UCSD-AML1 (cell line): ENCODE data around the gene SMIM22.
"Not testable (repeated sequence)": the region's sequence is repeated elsewhere in the genome, so short reads cannot be mapped to it uniquely, and the experiment has no call there.

Experiments
- DNase-seq: peaks from one replicate; lab custom pipeline; 2025; ENCODE audit not compliant: unreplicated experiment; lab: John Stamatoyannopoulos, UW

SMIM22 gene

GRCh38 chr16:4768549-4769305 lies 26.4 kb upstream of the SMIM22 start:
- peak; percentile 95 for DNase-seq

- no peak for DNase-seq
These were observed 25.9 kb upstream of the SMIM22 start for GRCh38 chr16:4769306-4769638.

DNA sequence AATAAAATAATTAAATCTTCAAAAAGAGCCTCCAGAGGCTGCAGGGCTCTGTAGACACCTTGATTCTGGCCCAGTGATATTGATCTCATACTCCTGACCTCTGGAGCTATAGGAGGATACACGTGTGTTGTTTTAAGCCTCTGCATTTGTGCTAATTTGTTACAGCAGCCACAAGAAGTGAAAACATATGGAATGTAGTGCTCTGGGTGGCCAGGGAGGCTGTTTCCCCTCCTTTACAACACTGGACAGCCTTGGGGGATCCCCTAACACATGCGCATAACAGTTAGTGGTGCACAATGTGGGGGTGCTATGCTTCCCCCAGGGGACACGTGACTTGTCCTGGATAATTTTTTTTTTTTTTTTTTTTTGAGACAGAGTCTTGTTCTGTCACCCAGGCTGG lies 23.5 kb upstream of the SMIM22 start:
- no peak for DNase-seq

- DNase-seq = no peak
These were observed 22.8 kb upstream of the SMIM22 start for GRCh38 chr16:4772351-4772750.

- DNase-seq = no peak
These were observed 20.2 kb upstream of the SMIM22 start for GRCh38 chr16:4775005-4775404.

GRCh38 chr16:4776141-4776705 lies 18.9 kb upstream of the SMIM22 start:
- no peak for DNase-seq

DNA sequence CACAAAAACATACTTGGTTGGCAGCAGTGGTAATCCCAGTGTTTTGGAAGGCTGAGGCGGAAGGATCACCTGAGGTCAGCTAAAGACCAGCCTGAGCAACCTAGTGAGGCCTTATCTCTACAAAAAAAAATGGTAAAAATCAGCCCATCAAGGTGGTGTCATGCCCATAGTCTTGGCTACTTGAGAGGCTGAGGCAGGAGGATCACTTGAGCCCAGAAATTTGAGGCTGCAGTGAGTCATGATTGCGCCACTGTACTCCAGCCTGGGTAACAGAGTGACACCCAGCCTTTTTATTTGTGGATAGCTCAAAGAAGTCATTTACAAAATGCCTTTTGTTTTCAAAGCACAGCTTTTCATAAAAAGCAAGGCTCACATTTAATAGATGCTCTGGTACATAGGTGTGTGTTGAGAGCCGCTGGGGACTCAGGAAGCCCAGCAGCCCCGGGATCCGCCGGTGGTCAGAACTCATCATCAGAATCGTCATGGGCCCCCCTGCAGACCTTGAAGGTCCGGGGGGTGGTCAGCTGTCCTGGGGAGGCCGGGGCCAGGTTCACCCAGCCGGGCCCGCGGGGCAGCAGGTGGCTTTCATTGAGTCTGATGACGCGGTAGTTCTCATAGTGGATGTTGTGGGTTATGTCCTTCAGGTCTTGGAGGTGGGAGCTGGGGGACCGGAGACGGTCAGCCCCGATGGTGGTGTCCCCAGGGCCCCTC lies 17.7 kb upstream of the SMIM22 start:
- no peak for DNase-seq

GRCh38 chr16:4778050-4778392 lies 17.1 kb upstream of the SMIM22 start:
- no peak for DNase-seq

DNA sequence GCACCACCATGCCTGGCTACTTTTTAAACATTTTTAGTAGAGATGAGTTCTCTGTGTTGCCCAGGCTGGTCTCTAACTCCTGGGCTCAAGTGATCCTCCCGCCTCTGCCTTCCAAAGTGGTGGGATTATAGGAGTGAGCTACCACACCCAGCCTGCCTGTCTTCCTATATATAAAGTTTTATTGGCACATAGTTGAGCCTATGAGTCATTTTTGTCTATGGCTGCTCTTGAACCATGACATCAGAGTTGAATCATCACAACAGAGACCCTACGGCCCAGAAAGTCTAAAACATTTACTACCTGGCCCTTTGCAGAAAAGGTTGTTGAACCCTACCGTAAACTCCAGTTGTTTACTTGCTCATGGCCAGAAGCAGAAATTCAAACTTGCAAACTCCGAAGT lies 14.9 kb upstream of the SMIM22 start:
- no peak for DNase-seq

- no peak for DNase-seq
These were observed 11.8 kb upstream of the SMIM22 start for GRCh38 chr16:4783251-4783950.

DNA sequence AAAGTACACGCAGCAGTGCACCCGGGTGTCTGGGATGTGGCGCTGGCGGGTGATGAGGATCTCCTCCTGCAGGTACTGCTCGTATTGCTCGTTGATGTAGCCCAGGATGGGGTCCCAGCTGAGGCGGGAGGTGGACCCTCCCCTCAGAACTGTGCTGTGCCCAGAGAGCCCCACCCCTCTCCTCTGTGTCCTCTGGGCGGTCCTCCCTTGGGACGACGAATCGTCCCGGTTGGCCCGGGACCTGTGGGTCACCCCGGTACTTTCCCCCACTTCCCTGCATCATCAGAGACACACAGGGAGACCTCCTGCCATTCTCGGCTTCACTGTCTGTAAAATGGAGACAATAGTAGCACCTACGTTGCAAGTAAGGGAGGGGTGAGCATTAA lies 11.2 kb upstream of the SMIM22 start:
- DNase-seq = no peak

DNA sequence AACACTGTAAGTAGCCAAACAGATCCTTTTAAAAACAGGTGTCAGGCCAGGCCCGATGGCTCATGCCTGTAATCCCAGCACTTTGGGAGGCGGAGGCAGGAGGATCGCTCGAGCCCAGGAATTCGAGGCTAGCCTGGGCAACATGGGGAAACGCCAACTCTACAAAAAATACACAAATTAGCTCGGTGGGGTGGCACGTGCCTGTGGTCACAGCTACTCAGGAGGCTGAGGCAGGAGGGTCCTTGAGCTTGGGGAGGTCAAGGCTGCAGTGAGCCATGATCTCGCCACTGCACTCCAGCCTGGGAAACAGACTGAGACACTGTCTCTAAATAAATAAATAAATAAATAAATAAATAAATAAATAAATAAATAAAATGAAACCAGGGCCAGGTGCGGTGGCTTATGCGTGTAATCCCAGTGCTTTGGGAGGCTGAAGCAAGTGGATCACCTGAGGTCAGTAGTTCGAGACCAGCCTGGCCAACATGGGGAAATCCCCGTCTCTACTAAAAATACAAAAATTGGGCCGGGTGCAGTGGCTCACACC lies 10.7 kb upstream of the SMIM22 start:
- DNase-seq = not testable (repeated sequence)

GRCh38 chr16:4785758-4786433 lies 9.3 kb upstream of the SMIM22 start:
- DNase-seq = no peak

DNA sequence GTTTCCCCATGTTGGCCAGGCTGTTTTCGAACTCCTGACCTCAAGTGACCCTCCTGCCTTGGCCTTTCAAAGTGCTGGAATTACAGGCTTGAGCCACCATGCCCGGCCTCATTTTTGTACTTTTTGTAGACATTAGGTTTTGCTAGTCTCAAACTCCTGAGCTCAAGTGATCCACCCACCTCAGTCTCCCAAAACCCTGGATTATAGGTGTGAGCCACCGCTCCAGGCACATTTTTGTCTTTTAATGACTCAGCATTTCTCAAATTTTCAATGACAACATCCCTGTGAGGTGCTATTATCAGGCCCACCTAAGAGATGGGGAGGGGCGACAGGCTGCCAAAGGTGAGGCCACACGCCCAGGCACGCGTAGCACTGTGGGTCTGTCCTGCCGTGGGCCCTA lies 8.1 kb upstream of the SMIM22 start:
- no peak for DNase-seq

DNA sequence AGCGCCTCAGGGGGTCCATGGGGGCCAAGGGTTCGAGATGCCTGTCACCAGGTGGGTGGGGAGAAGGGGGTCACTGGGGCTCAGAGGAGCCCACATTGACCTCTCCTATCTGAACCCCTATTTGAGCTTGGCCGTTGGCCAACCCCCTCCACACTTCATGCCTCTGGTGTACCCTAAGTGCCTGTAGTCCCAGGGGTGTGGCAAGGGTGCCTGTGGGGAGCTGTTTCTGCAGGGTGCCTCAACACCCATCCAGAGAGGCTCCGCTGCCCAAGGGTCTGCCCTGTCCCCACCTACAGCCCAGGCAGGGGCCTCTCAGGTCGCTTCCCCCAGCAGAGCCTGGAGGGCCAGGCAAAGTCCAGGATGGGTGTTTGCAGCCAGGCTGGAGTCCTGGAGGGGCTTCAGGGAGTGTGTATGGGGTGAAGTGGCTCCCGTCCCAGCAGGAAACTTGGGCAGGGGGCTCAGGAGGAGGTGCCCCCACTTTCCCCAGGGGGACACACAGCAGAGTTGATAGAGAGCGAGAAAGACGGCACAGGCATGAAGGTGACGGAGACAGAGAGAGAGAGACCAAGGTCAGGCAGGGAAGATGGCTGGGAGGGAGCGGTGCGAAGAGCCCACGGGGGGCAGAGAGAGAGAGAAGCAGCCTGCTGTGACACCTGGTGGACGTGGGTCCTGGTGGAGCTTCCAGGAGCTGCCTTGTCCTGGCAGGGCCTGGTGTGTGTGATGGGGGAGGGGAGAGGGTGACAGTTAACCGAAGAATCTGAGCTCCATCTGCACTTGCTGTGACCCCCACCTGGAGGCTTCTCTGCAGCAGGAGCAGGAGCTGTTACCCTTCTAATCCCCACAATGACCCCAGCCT lies 7.3 kb upstream of the SMIM22 start, which contains the start of gene SEPTIN12:
SEPTIN12 (minus strand) TSS at position 719 of the 856 bp plus-strand sequence; CDS start at position 19, 700 bp downstream.
- no peak for DNase-seq

DNA sequence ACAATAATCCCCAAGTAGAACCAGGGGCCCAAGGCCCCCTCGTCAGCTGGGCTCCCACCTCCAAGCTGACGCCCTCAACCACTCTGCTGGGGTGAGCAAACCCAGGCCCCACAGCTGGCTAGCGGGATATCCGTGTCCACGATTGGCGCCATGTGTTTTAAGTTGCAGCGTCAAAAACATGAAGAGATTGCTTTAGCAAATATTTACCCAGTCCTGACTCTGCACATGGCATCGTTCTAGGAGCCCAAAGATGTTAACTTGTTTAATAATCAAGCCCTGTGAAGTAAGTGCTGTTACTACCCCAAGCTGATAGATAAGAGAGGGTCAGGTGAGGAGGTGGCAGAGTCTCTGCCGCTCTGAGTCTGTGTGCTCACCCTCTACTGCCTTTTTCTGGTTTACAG lies 6.7 kb upstream of the SMIM22 start:
- no peak for DNase-seq

GRCh38 chr16:4788910-4789309 lies 6.3 kb upstream of the SMIM22 start:
- no peak for DNase-seq

GRCh38 chr16:4790261-4790660 lies 4.9 kb upstream of the SMIM22 start:
- no peak for DNase-seq

DNA sequence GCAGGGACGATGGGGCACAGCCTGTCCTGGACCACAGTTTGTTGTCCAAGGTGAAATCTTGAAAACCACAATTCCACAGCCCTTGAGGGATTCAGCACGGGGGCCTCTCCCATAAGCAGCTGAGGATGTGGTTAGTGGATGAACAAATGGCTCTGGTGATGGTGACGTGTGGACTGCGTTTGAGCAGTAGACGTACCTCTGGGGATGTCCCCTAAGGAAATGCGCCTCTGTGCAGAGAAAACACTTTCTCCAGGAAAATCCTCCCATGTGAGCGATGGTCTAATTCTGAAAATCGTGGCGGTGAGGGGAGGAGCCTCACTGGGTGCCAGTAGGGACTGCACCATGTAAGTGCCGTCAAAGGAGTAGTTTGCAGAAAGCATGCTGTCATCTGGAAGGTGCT lies 4.3 kb upstream of the SMIM22 start:
- peak; percentile 31 for DNase-seq

GRCh38 chr16:4792951-4793513 lies 2.1 kb upstream of the SMIM22 start:
- DNase-seq = no peak
